HCT116 (cell line): Measurements from ENCODE around the gene CTNNAL1. TPM values are rescaled to one million over a fixed set of nuclear protein-coding genes. Genes with fewer than 3 reads are reported as not detected.
A peak's percentile ranks its signal among the peaks of the same experiment; 100 is the strongest.

Experiments used
- ATAC-seq: fragments of 200-7000 bp; cut with Tn5 transposase; 2 replicates; pipeline ENCODE4 v1.9.1; 2020; ENCODE audit warnings: mild to moderate bottlenecking, moderate library complexity
- BruUV-seq: library from RNA; stranded (reverse); fragments of 400-500 nt; replicated peaks from 2 replicates; lab custom pipeline; 2021; lab: Mats Ljungman, UMichigan
- CTCF ChIA-PET: fragments of 300-600 bp; sonication (Branson Sonifier 250); formaldehyde crosslinking; loops from one replicate; lab custom pipeline; 2021; ENCODE audit warnings: antibody characterized with exemption; lab: Charles Lee
- POLR2A ChIA-PET: fragments of 300-600, 350-600 bp; sonication (Branson Sonifier 250); formaldehyde crosslinking; loops from one replicate; lab custom pipeline; 2021; ENCODE audit warnings: antibody characterized with exemption; lab: Charles Lee
- RAD21 ChIA-PET, 2 experiments: fragments of 300-600 bp; sonication (Branson Sonifier 250); formaldehyde crosslinking; loops; one replicate each; lab custom pipeline; 2023; ENCODE audit warnings: low total read pairs in 2 of 2; ENCODE audit not compliant: uncharacterized antibody in 2 of 2, unreplicated experiment in 2 of 2, low non-redundant PET in 1 of 2; lab: Charles Lee
- DNase-seq: peaks from one replicate; pipeline ENCODE4 v3.0.0-alpha.2; 2010; ENCODE audit warnings: low read depth, low spot score
- H2AFZ ChIP-seq: fragments of 200-600 bp; shearing (Covaris generic), sonication (generic); 2 replicates; pipeline ENCODE4 v1.6.1; 2017; ENCODE audit warnings: low read depth, mixed run types, mixed read lengths, antibody characterized with exemption, low read length; ENCODE audit not compliant: poor library complexity, severe bottlenecking
- H3K27ac ChIP-seq: 2 replicates; pipeline ENCODE4 v1.5.1; 2012; ENCODE audit warnings: low read depth, low read length
- H3K27me3 ChIP-seq: fragments of 200-600 bp; sonication (generic); 2 replicates; pipeline ENCODE4 v1.6.1; 2016; ENCODE audit warnings: mixed run types, low read length, mixed read lengths; ENCODE audit not compliant: insufficient read depth
- H3K36me3 ChIP-seq, 2 experiments: fragments of 200-500 bp in 1 of 2; fragments of 200-600 bp in 1 of 2; sonication (Bioruptor generic) in 1 of 2; sonication (generic) in 1 of 2; 2 replicates each; pipeline versions ENCODE4 v1.5.1 to v1.6.1; 2014 to 2016; ENCODE audit warnings: low read length in 2 of 2, inconsistent platforms in 1 of 2, mixed read lengths in 1 of 2, mixed run types in 1 of 2; ENCODE audit not compliant: insufficient read depth in 2 of 2, control insufficient read depth in 1 of 2
- H3K4me1 ChIP-seq, 2 experiments: fragments of 200-600 bp in 1 of 2; sonication (generic) in 1 of 2; 2 replicates each; pipeline versions ENCODE4 v1.5.1 to v1.6.1; 2012 to 2017; ENCODE audit warnings: low read length in 2 of 2, inconsistent platforms in 1 of 2, mild to moderate bottlenecking in 1 of 2, mixed read lengths in 1 of 2, mixed run types in 1 of 2, moderate library complexity in 1 of 2; ENCODE audit not compliant: insufficient read depth in 2 of 2, control insufficient read depth in 1 of 2
- H3K4me2 ChIP-seq: fragments of 200-600 bp; sonication (generic); 2 replicates; pipeline ENCODE4 v1.6.1; 2017; ENCODE audit warnings: mixed run types, low read length, mixed read lengths
- H3K4me3 ChIP-seq, 2 experiments: fragments of 200-600 bp in 1 of 2; sonication (generic) in 1 of 2; replicated peaks in 1 of 2; 2 replicates each; pipeline ENCODE4 v1.5.1; 2011 to 2016; ENCODE audit warnings: low read length in 2 of 2, control low read depth in 1 of 2, low read depth in 1 of 2, mild to moderate bottlenecking in 1 of 2, mixed read lengths in 1 of 2, mixed run types in 1 of 2
- H3K79me2 ChIP-seq: fragments of 200-600 bp; sonication (generic); 2 replicates; pipeline ENCODE4 v1.6.1; 2017; ENCODE audit warnings: mild to moderate bottlenecking, mixed run types, low read length, moderate library complexity, mixed read lengths; ENCODE audit not compliant: insufficient read depth
- H3K9ac ChIP-seq: fragments of 200-600 bp; sonication (generic); 2 replicates; pipeline ENCODE4 v1.6.1; 2016; ENCODE audit warnings: low read length, mixed read lengths
- H3K9me2 ChIP-seq: fragments of 200-600 bp; sonication (generic), shearing (Covaris generic); 2 replicates; pipeline ENCODE4 v1.6.1; 2017; ENCODE audit warnings: mixed run types, mild to moderate bottlenecking, moderate library complexity; ENCODE audit not compliant: insufficient read depth
- H3K9me3 ChIP-seq, 2 experiments: fragments of 200-500 bp in 1 of 2; fragments of 200-600 bp in 1 of 2; sonication (Bioruptor generic) in 1 of 2; sonication (generic) in 1 of 2; 2 replicates each; pipeline ENCODE4 v1.6.1; 2014 to 2017; ENCODE audit warnings: low read length in 2 of 2, mixed read lengths in 2 of 2, inconsistent platforms in 1 of 2, low read depth in 1 of 2, mild to moderate bottlenecking in 1 of 2, mixed run types in 1 of 2, moderate library complexity in 1 of 2; ENCODE audit not compliant: control insufficient read depth in 1 of 2, insufficient read depth in 1 of 2
- H4K20me1 ChIP-seq: fragments of 200-600 bp; sonication (generic), shearing (Covaris generic); 2 replicates; pipeline ENCODE4 v1.6.1; 2017; ENCODE audit warnings: mixed run types, mild to moderate bottlenecking, moderate library complexity; ENCODE audit not compliant: insufficient read depth
- CBX3 ChIP-seq: IDR thresholded peaks from 2 replicates; pipeline ENCODE4 v1.6.1; 2012; ENCODE audit warnings: low read depth
- CEBPB ChIP-seq: IDR thresholded peaks from 2 replicates; pipeline ENCODE4 v1.6.1; 2012; ENCODE audit warnings: low read depth
- EZH2phosphoT487 ChIP-seq: fragments of 200-600 bp; IDR thresholded peaks from 2 replicates; pipeline ENCODE4 v1.6.1; 2018; ENCODE audit warnings: antibody characterized with exemption, borderline replicate concordance
- FOSL1 ChIP-seq: IDR thresholded peaks from 2 replicates; pipeline ENCODE4 v1.6.1; 2012; ENCODE audit warnings: low read depth
- JUND ChIP-seq: IDR thresholded peaks from 2 replicates; pipeline ENCODE4 v1.6.1; 2012
- POLR2A ChIP-seq: IDR thresholded peaks from 2 replicates; pipeline ENCODE4 v1.7.0; 2011; ENCODE audit warnings: borderline replicate concordance; ENCODE audit not compliant: insufficient read depth, insufficient read length; ENCODE audit errors: extremely low read depth
- RAD21 ChIP-seq: IDR thresholded peaks from 2 replicates; pipeline ENCODE4 v1.6.1; 2012; ENCODE audit warnings: low read depth, mild to moderate bottlenecking
- SP1 ChIP-seq: IDR thresholded peaks from 2 replicates; pipeline ENCODE4 v1.6.1; 2012; ENCODE audit warnings: low read depth
- SRF ChIP-seq: IDR thresholded peaks from 2 replicates; pipeline ENCODE4 v1.6.1; 2012; ENCODE audit warnings: low read depth
- TCF7L2 ChIP-seq: IDR thresholded peaks from 2 replicates; pipeline ENCODE4 v1.7.0; 2011; ENCODE audit warnings: borderline replicate concordance, inconsistent platforms; ENCODE audit not compliant: insufficient read depth, insufficient read length; ENCODE audit errors: extremely low read depth
- YY1 ChIP-seq: IDR thresholded peaks from 2 replicates; pipeline ENCODE4 v1.6.1; 2011; ENCODE audit warnings: low read length, low read depth, moderate library complexity, mild to moderate bottlenecking; ENCODE audit not compliant: insufficient replicate concordance; ENCODE audit errors: extremely low read depth
- ZFX ChIP-seq: fragments of 450-650 bp; IDR thresholded peaks from 2 replicates; pipeline ENCODE4 v1.6.1; 2017
- ZNF274 ChIP-seq: fragments of 200-500 bp; sonication (Bioruptor generic); IDR thresholded peaks from 2 replicates; pipeline ENCODE4 v1.6.1; 2014; ENCODE audit warnings: mild to moderate bottlenecking, low read depth, low read length, inconsistent platforms
- intact Hi-C: fragments of 100-400 bp; cut with micrococcal nuclease; formaldehyde crosslinking; loops from 2 replicates; pipeline ENCODE4 v1.10.0; 2022
- total RNA-seq: library from RNA; stranded (reverse); gene quantifications from one replicate; pipeline ENCODE4 v1.2.1, GENCODE V29; 2021; ENCODE audit not compliant: unreplicated experiment
- TF ChIP-seq, protein P1 (sequence below): IDR thresholded peaks from 2 replicates; pipeline ENCODE4 v1.6.1; 2012
- TF ChIP-seq, protein P2 (sequence below): IDR thresholded peaks from 2 replicates; pipeline ENCODE4 v1.6.1; 2011; ENCODE audit warnings: mild to moderate bottlenecking, low read length, moderate library complexity; ENCODE audit not compliant: insufficient replicate concordance; ENCODE audit errors: extremely low read depth
- TF ChIP-seq, protein P3 (sequence below): IDR thresholded peaks from 2 replicates; pipeline ENCODE4 v1.6.1; 2012; ENCODE audit warnings: low read depth
- TF ChIP-seq, protein P4 (sequence below), 3 experiments: fragments of 200-600 bp in 1 of 3; sonication (generic) in 1 of 3; IDR thresholded peaks in 2 of 3; conservative IDR thresholded peaks in 1 of 3; 2 replicates each; pipeline ENCODE4 v1.5.1; 2012 to 2017; ENCODE audit warnings: low read depth in 2 of 3, low read length in 2 of 3, antibody characterized with exemption in 1 of 3, borderline replicate concordance in 1 of 3, control low read depth in 1 of 3, mild to moderate bottlenecking in 1 of 3, mixed read lengths in 1 of 3, mixed run types in 1 of 3, moderate library complexity in 1 of 3; ENCODE audit not compliant: insufficient read depth in 1 of 3

The CTNNAL1 gene
- total RNA-seq, 1 experiment from 2014 or later, result 87.2 TPM

DNA sequence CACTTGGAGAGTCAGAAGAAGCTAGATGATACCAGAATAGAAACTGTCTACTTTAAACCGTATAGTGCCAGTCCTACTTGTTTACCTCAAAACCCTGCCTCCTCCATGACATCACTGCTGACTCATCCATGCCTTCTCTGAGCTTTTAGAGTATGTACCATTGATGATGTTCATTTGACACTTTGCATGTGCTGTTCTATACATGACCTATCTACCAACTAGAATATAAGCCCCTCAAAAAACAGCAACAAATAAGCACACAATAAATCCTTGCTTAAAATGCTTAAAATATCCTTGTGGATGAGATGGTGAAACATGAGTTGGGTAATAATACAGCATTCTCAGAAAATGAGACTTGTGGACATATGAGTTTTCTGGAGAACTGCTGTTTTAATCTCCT is 2.6 kb downstream of the CTNNAL1 start (continued):
- TF ChIP-seq POLR2A, result no peak
- TF ChIP-seq, protein P1, sequence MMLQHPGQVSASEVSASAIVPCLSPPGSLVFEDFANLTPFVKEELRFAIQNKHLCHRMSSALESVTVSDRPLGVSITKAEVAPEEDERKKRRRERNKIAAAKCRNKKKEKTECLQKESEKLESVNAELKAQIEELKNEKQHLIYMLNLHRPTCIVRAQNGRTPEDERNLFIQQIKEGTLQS, result peak; percentile 17; the same call in 1 of the 2 replicates
- TF ChIP-seq SRF, result no peak
- TF ChIP-seq CEBPB, result 0 out of 2 replicates have a peak, but pooled peaks have one; percentile 37
- peak; percentile 42 for TF ChIP-seq SP1
- TF ChIP-seq FOSL1, result peak; percentile 63

DNA sequence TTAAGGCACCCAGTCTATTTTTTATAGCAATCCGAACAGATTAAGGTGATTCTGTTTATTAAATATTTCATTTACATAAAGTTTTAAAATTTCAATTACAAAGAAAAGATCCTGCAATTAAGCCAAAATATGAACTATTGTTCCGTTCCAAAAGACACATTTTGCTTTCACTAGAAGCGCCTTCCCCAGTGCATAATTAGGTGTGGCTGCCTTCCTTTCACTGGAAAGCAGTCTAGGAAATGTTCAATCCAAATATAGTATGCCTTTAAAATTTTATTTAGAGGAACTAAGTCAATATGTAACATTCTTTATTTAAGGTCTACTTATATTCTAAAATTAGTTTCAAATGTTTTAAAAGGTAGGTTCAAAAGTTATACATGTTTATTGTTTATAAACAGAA is 7.6 kb downstream of the CTNNAL1 start:
- peaks cover 5 to 16% of the 10 kb centered on the region in 2 experiments; a peak in 1 of 4 replicates for H3K9me3 ChIP-seq
- no peak overlapping the region for H3K27ac ChIP-seq
- CTCF ChIA-PET, result no interaction called here
- no peaks in the 10 kb centered on the region for H3K9me2 ChIP-seq
- H2AFZ ChIP-seq, result no peak overlapping the region
- DNase-seq, result no peak
- H3K79me2 ChIP-seq, result peaks cover 90% of the 10 kb centered on the region
- BruUV-seq, result no TSS peak
- H3K4me3 ChIP-seq, result no peak overlapping the region
- H3K9ac ChIP-seq, result no peak overlapping the region
- no peaks in the 10 kb centered on the region for H3K27me3 ChIP-seq
- peaks cover 0 to 28% of the 10 kb centered on the region in 2 experiments; a peak in 1 of 4 replicates for H3K36me3 ChIP-seq
- H3K4me1 ChIP-seq, result peaks cover 29 to 42% of the 10 kb centered on the region in 2 experiments
- no peak overlapping the region for H3K4me2 ChIP-seq
- no peaks in the 10 kb centered on the region for H4K20me1 ChIP-seq
- RAD21 ChIA-PET, result no interaction called here
- ATAC-seq, result no peak
- intact Hi-C loops, result no loop called here
- POLR2A ChIA-PET, result no interaction called here
- no peak for TF ChIP-seq RAD21
- TF ChIP-seq CEBPB, result no peak
- no peak for TF ChIP-seq ZFX
- no peak for TF ChIP-seq POLR2A
- no peak for TF ChIP-seq TCF7L2
- no peak for TF ChIP-seq YY1
- TF ChIP-seq, protein P2, sequence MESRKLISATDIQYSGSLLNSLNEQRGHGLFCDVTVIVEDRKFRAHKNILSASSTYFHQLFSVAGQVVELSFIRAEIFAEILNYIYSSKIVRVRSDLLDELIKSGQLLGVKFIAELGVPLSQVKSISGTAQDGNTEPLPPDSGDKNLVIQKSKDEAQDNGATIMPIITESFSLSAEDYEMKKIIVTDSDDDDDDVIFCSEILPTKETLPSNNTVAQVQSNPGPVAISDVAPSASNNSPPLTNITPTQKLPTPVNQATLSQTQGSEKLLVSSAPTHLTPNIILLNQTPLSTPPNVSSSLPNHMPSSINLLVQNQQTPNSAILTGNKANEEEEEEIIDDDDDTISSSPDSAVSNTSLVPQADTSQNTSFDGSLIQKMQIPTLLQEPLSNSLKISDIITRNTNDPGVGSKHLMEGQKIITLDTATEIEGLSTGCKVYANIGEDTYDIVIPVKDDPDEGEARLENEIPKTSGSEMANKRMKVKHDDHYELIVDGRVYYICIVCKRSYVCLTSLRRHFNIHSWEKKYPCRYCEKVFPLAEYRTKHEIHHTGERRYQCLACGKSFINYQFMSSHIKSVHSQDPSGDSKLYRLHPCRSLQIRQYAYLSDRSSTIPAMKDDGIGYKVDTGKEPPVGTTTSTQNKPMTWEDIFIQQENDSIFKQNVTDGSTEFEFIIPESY, result no peak
- TF ChIP-seq, protein P3, sequence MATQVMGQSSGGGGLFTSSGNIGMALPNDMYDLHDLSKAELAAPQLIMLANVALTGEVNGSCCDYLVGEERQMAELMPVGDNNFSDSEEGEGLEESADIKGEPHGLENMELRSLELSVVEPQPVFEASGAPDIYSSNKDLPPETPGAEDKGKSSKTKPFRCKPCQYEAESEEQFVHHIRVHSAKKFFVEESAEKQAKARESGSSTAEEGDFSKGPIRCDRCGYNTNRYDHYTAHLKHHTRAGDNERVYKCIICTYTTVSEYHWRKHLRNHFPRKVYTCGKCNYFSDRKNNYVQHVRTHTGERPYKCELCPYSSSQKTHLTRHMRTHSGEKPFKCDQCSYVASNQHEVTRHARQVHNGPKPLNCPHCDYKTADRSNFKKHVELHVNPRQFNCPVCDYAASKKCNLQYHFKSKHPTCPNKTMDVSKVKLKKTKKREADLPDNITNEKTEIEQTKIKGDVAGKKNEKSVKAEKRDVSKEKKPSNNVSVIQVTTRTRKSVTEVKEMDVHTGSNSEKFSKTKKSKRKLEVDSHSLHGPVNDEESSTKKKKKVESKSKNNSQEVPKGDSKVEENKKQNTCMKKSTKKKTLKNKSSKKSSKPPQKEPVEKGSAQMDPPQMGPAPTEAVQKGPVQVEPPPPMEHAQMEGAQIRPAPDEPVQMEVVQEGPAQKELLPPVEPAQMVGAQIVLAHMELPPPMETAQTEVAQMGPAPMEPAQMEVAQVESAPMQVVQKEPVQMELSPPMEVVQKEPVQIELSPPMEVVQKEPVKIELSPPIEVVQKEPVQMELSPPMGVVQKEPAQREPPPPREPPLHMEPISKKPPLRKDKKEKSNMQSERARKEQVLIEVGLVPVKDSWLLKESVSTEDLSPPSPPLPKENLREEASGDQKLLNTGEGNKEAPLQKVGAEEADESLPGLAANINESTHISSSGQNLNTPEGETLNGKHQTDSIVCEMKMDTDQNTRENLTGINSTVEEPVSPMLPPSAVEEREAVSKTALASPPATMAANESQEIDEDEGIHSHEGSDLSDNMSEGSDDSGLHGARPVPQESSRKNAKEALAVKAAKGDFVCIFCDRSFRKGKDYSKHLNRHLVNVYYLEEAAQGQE, result no peak
- no peak for TF ChIP-seq EZH2phosphoT487
- TF ChIP-seq, protein P1, result no peak
- TF ChIP-seq ZNF274, result no peak
- no peak for TF ChIP-seq CBX3
- TF ChIP-seq JUND, result no peak
- TF ChIP-seq SP1, result no peak
- TF ChIP-seq, protein P4, sequence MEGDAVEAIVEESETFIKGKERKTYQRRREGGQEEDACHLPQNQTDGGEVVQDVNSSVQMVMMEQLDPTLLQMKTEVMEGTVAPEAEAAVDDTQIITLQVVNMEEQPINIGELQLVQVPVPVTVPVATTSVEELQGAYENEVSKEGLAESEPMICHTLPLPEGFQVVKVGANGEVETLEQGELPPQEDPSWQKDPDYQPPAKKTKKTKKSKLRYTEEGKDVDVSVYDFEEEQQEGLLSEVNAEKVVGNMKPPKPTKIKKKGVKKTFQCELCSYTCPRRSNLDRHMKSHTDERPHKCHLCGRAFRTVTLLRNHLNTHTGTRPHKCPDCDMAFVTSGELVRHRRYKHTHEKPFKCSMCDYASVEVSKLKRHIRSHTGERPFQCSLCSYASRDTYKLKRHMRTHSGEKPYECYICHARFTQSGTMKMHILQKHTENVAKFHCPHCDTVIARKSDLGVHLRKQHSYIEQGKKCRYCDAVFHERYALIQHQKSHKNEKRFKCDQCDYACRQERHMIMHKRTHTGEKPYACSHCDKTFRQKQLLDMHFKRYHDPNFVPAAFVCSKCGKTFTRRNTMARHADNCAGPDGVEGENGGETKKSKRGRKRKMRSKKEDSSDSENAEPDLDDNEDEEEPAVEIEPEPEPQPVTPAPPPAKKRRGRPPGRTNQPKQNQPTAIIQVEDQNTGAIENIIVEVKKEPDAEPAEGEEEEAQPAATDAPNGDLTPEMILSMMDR (IDR thresholded peaks at IDR 0.05 in 2 of 3, conservative IDR thresholded peaks at IDR 0.05 in 1 of 3; ENCODE audit: borderline replicate concordance in 1 of 3, insufficient read depth in 1 of 3, low read depth in 2 of 3, low read length in 2 of 3), result no peak
- no peak for TF ChIP-seq FOSL1
